COR-L47 (cell line): Measurements from ENCODE around the gene MICU1.
"Not testable (repeated sequence)": the region's sequence is repeated elsewhere in the genome, so short reads cannot be mapped to it uniquely, and the experiment has no call there.

Source experiments
- DNase-seq: peaks from one replicate; lab custom pipeline; 2025; lab: John Stamatoyannopoulos, UW

Gene MICU1

DNA sequence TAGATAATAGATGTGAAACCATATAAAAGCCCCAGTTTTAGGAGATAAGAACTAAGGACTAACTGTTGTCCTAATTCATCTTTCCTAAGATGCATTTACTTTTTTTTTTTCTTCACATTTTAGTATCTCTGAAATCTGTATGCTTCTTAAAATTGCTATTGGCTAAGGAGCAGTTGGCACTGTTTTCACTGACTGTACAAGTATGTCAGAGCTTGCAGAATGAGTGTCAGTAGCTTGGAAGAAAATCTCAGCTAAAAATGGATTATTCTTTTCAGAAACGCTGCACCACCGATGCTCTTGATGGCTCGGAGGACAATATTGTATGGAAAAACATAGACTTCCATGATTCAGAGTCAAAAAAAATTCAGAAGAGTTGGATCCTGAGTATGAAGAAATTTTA lies 180.0 kb downstream of the MICU1 start:
- no peak for DNase-seq

DNA sequence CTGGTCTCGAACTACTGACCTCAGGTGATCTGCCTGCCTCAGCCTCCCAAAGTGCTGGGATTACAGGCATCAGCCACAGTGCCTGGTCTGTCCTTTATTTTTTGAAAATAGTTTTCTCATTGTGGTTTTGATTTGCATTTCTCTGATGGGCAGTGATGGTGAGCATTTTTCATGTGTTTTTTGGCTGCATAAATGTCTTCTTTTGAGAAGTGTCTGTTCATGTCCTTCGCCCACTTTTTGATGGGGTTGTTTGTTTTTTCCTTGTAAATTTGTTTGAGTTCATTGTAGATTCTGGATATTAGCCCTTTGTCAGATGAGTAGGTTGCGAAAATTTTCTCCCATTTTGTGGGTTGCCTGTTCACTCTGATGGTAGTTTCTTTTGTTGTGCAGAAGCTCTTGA lies 182.9 kb downstream of the MICU1 start:
- DNase-seq: not testable (repeated sequence)

DNA sequence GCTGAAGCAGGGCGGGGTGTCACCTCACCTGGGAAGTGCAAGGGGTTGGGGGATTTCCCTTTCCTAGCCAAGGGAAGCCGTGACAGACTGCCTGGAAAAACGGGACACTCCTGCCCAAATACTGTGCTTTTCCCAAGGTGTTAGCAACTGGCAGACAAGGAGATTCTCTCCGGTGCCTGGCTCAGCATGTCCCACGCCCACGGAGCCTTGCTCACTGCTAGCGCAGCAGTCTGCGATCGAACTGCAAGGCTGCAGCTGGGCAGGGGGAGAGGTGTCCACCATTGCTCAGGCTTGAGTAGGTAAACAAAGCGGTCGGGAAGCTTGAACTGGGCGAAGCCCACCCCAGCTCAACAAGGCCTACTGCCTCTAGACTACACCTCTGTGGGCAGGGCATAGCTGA lies 190.3 kb downstream of the MICU1 start:
- no peak for DNase-seq

DNA sequence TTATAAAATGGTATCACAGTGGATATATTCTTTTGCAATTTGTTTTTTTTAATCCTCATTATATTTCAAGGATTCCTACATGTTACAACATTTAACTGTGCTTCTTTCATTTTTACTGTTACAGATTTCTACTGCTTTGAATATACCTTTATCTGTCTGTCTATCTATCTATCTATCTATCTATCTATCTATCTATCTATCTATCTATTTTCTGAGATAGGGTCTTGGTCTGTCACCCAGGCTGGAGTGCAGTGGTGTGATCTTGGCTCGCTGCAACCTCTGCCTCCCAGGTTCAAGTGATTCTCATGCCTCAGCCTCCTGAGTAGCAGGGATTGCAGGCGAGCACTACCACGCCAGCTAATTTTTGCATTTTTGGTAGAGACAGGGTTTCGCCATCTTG lies 194.9 kb downstream of the MICU1 start:
- DNase-seq: not testable (repeated sequence)

DNA sequence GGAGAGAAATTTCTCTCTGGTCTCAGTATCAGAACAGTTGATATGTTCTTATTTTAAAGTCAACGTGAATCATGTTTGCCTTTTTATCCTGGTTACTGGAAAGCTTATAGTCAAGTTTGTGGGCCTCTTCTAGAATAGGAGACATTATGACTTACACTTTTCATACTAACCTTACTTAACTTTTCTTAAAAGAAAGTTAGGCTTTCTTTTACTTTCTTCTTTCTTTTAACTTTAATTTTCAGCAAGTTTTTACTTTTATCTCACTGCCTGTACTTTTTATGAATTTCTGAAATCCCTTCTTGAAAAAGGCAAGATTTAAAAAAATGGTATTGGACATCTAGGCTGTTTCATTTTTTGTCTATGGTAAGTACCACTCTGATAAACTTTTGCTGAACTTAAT lies 195.9 kb downstream of the MICU1 start:
- no peak for DNase-seq

DNA sequence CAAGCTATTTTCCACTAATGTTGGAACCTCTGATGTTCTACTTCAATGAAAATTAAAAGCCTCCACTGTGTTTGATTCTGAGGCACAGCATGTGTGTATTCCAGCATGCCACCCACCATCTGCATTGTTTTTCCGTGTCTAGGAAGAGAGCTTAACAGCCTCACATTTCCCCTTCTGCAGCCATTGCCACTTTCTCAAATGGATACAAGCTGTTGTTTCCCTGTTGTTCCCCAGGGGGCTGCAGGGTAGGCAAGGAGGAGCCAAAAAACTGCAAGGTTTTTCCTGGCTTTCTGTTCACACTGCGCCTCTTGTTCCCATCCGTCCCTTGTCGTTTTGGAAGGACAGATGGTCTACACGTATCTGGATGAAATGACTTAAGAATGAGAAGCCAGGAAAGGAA lies 198.9 kb downstream of the MICU1 start:
- DNase-seq: no peak

DNA sequence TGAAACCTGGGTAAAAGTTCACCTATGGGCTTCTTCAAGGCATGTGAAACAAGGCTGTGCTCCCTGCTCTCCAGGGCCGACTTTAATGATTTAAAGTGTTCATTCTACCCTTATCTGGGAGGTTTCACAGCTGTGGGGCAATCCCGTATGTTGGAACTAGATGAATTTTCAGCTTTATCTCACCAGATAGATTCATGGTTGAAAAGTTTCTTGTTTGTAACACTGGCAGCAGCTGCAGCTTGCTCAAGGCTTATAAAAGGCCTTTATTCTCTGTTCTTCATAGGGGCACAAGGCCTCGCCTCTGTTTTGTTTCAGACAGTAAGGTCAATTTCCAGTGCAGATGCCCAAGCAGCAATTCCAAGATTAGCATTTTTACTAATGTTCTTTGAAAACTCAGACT lies 200.7 kb downstream of the MICU1 start:
- DNase-seq: no peak

DNA sequence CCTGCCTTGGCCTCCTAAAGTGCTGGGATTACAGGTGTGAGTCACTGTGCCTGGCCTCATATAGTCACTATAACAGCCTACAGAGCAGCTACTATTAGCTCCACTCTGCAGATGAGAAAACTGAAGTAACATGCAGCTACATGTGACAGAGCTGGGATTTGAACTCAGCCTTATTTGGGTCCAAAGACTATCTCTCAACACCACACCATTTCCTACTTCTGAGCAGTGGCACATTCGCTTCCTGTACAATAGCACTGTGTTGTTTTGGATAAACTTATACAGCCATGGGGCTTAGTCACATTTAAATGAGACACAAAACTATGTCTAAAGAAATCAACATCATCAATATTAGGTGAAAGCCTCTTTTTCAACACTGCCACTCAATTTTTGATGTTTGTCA lies 201.3 kb downstream of the MICU1 start:
- no peak for DNase-seq

DNA sequence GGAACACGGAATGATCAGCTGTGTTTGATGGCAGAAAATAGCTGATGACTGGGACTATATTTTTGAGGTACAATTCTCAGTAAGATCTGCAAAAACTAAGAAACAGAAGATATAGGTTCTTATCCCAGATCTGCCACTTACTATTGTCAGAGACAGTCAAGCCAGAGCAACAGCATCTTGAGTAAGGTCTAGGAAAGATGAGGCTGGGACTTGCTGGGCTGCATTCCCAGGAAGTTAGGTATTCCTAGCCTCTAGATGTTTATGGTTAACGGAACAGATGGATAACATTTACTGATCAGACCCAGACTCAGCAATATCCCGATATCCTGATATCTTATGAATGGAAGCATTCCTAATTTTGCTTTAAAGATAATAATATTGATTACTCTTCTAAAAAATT lies 202.5 kb downstream of the MICU1 start:
- DNase-seq: no peak

DNA sequence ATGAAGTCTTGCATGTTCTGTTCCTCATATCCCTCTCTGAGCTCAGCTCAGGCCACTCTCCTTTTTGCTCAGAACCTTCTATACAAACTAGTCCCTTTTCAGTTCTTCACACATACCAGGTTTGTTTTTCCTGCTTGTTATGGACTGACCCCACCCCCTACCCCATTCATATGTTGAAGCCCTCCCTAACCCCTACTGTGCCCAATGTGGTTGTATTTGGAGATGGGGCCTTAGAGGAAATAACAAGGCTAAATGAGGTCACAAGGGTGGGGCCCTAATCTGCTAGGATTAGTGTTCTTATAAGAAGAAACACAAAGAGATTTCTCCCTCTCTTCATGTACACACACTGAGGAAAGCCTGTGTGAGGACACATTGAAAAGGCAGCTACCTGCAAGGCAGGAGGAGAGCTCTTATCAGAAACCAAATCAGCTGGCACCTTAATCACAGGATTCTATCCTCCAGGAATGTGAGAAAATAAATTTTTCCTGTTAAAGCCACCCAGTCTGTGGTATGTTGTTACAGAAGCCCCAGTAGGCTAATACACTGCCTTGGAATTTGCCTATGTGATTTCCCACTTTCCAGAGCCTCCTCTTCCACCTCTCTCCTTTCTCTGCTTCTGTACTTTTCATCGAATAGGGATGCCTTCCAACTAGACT lies 203.9 kb downstream of the MICU1 start:
- no peak for DNase-seq

DNA sequence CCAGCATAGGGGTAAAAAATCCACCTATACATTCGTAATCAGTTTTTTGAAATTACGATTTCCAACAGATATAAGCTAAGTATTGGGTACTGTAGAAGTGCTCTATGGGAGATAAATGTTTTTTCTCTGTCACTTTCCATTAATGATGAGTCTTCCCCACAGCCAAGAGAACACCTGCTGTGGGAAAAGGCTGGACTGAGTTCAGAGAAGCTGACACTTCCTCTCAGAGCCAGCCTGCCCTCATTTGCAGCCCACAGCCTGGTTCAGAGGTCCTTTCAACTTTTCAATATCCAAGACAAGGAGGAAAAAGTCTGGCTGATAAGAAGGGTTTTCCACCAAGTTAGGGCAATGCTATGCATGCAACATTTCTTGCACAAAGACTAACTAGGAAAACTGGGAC lies 206.6 kb downstream of the MICU1 start:
- no peak for DNase-seq

DNA sequence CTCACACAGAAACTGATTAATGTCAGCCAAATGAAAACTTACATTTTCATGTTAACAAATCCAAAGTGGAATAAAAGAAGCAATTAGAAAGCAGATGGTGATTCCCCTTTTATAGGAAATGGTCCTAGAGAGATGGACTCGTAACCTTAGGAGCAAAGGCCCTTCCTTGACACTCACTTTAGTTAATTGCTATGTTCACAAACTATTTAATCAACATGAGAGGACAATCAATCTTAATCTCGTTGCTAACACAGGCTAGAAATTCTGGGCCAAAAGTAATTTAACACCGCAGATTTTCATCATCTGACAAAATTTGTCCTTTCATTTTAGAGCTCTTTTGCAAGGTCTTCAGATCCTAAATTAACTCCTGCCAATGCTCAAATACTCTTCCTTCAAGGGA lies 207.2 kb downstream of the MICU1 start:
- no peak for DNase-seq

DNA sequence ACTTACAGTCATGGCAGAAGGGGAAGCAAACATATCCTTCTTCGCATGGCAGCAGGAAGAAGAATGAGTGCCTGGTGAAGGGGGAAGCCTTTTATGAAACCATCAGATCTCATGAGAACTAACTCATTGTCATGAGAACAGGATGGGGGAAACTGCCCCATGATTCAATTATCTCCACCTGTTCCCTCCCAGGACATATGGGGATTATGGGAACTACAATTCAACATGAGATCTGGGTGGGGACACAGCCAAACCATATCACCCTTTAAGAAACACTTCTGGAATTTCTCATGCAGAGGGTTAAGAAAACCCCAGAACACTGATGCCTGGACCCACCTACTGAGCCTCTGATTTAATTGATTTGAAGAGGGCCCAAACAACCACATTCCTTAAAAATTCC lies 207.9 kb downstream of the MICU1 start:
- DNase-seq: no peak

DNA sequence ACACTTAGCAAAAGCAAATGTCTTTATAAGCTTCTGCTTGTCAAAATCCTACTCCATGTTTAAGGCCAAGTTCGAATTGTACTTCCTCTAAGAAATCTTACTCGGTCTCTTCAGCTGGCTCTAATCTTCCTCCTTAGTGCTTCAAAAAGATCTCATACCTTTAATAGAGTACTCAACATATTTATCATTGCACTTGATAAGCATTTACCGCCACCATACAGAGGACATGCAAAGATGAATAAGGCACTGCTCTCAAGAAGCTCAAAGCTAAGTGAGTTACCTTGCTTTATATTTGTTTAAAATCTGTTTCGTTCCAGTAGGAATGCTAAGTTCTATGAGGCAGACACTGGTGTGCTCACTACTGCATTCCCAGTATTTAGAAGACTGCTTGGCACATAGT lies 209.2 kb downstream of the MICU1 start:
- DNase-seq: no peak

DNA sequence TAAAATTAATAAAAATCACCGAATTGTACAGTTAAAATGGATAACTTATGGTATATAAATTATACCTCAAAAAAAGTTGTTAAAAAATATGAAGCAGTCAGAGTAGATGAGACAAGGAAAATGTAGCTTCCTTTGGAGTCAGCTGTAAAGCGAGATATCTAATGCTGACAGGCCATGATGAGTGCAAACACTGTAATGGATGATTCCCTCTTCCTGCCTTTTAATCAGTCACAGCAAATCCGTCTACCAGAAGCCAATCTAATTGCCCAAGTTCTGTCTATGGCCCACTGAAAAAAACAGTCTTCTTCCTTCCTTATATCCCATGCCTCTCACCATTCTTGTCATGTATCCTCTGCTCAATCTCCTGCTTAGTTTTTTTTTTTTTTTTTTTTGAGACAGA lies 211.2 kb downstream of the MICU1 start:
- DNase-seq: no peak

DNA sequence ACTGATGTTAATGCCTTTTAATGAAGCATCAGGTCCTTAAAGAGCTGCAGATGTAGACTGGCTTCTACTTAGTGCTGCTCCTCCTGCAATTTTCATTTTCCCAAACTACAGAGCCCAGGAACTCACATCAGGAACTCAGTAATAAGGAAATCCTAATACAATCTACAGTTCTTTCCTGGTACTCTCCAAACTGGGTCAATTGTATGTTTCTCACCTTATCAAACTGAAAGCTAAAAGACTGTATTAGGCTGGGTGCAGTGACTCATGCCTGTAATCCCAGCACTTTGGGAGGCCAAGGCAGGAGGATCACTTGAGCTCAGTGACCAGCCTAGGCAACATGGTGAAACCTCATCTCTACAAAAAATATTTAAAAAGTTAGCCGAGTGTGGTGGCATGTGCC lies 216.7 kb downstream of the MICU1 start:
- DNase-seq: no peak

DNA sequence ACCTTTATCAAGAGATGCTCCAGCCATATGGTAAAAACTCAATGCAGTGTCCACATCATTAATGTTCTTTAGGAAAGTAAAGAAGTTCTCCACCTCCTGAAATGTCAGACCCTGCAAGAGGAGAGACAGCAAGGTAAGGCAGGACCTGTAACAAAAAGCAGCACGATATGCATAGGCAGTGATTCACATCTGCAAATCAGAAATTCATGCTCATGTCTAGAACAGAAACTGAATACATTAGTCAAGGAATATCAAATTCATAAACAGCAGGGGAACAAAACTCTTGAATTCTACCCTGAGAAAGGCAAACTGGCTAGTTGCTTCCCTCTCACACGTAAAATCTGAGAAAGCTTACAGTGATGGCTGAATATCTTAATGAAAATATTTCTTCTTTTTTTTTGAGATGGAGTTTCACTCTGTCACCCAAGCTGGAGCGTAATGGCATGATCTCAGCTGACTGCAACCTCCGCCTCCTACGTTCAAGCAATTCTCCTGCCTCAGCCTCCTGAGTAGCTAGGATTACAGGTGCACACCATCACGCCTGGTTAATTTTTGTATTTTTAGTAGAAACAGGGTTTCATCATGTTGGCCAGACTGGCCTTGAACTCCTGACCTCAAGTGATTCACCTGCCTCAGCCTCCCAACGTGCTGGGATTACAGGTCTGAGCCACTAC lies 217.8 kb downstream of the MICU1 start:
- DNase-seq: no peak

DNA sequence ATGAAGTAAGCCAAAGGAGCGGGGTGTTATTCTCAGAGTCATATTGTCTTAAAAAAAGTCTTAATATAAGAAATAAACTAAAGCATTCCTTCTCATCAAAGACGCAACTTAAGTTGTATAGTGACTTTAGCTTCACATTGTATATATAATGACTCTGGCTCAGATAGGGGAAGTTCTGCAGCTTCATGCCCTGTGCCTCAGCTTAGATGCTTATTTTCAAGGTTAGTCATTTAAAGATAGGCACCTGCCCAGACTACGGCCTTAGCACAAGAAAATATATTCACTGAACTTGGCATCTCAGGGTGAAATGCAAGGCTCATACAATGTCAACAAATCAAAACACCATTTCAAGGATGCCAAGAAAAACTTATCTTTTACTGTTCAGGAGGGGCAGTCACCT lies 218.4 kb downstream of the MICU1 start:
- DNase-seq: no peak

DNA sequence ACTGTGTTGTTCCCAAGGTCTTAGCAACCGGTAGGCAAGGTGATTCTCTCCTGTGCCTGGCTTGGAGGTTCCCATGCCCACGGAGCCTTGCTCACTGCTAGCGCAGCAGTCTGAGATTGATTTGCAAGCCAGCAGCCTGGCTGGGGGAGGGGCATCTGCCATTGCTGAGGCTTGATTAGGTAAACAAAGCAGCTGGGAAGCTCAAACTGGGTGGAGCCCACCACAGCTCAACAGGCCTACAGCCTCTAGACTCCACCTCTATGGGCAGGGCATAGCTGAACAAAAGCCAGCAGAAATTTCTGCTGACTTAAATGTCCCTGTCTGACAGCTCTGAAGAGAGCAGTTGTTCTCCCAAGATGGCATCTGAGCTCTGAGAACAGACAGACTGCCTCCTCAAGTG lies 230.3 kb downstream of the MICU1 start:
- DNase-seq: not testable (repeated sequence)

DNA sequence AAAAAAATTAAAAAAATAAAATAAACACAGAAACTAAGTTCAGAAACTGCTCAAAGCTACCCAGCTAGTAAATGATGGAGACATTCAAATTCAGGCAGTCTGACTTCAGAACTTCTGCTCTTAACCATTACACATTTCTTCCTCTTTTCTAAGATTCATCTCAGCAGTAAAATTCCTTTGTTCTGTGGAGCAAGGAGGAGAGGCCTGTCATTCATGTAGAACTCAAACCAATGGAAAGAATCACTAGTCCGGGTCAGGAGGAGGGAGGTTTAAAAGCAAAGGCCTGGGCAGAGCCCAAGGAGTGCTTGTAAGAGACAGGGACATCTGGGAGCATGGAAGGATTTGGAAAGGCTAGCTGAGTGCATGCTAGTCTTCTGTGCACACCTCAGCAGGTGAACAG lies 233.3 kb downstream of the MICU1 start:
- no peak for DNase-seq

DNA sequence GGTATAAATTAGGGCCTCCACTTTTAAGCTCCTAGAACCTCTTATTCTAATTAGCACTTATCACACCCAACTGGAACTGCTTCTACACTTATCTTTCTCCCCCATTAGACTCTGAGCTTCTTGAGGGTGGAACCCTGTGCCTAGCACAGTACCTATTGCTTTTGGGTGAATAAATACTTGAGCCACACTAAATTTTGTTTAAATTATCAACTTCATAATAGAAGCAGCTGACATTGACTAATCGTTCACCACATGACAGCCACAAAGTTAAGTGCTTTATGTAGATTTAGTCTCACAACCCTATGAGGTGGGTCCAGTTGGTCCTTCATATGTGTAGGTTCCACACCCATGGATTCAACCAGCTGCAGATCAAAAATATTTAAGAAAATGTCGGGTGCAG lies 235.1 kb downstream of the MICU1 start:
- DNase-seq: no peak

DNA sequence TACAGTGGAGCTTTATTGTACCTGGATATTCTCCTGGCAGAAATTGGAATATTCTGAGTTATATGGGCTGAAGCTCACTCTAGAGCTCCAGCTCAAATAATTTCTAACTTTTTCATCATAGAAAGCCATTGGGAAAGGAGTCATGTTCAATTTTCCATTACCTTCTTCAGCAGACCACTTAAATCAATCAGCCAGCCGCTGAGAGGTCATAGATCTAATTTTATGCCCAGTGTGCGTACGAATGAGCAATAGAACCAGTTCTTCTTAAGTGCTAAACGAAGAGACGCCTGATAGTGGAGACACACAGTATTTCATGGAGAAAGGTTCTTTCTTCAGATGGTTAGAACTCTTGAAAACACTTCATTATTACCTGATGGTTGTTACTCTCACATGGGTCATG lies 236.2 kb downstream of the MICU1 start:
- DNase-seq: no peak

DNA sequence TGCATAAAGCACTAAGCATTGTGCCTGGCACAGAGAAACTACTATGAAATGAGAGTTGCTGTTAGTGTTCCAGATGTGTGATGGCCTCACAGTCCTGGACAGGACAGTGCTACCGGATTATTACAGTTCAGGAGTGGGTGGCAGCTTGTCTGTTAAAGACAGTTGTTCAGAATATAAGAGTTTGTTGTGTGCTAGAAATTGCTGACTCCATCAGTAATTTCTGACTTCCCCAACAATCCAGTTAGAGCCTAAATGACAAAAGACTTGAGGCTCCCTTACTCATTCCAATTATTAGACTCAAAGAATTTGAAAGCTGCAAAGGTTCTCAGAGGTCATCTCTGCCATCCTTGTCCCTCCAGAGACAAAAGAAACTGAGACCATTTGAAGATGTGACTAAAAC lies 236.9 kb downstream of the MICU1 start:
- DNase-seq: no peak

DNA sequence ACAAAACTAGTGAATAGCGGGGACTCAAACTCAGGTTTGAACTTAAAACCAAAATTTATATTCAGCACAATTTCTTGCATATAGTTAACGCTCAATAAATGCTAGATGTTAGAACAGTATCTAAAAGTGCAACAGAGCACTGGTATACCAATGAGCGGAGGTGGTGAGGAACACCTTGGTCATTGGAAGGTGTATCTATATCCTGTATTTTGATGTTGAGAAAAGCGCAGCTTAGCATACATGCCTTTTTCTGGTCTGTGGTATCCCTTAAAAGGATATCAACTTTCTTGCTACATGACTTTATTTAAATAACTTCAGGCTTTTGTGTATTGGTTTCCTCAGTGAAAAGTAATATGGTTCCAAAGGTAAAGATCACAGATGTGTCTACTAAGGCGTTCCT lies 237.8 kb downstream of the MICU1 start:
- no peak for DNase-seq
